A673 (cell line): ENCODE measurements around the gene HPN.

Experiments used
- EZH2 ChIP-seq: fragments of 200-600 bp; sonication (generic); IDR thresholded peaks from 2 replicates; pipeline ENCODE4 v1.6.1; 2017; ENCODE audit warnings: borderline replicate concordance, low read depth, mild to moderate bottlenecking, mixed read lengths, antibody characterized with exemption, low read length; ENCODE audit not compliant: poor library complexity, severe bottlenecking
- TF ChIP-seq, protein P1 (sequence below): fragments of 300-800, 200-600 bp; sonication (generic); conservative IDR thresholded peaks from 2 replicates; pipeline ENCODE4 v1.5.1; 2017; ENCODE audit warnings: low read depth, mild to moderate bottlenecking, antibody characterized with exemption, low read length, moderate library complexity, mixed read lengths

DNA sequence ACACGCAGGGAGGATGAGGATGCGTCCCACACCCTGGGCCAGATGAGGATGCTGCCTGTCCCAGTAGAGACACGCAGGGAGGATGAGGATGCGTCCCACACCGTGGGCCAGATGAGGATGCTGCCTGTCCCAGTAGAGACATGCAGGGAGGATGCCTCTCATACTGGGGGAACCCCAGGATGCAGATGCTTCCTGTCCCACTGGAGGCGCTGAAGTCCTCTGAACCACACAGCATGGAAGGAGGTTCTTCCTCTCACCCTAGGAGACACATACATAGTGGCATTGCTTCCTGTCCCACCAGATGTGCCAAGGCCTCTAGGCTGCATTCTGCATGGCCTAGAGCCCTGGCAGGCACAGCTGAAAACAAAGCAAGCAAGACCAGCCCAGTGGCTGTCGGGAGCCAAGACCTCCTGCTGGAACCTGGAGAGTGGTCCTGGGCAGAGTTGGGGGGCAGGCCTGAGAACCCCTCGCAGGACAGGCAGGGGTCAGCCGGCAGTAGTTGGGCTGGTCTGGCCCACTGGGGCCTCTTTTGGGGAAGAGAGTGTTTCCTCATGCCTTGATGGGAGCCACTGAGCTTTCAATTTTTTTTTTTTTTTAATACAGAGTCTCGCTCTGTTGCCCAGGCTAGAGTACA, 4.3 kb downstream of the HPN start:
- TF ChIP-seq, protein P1, sequence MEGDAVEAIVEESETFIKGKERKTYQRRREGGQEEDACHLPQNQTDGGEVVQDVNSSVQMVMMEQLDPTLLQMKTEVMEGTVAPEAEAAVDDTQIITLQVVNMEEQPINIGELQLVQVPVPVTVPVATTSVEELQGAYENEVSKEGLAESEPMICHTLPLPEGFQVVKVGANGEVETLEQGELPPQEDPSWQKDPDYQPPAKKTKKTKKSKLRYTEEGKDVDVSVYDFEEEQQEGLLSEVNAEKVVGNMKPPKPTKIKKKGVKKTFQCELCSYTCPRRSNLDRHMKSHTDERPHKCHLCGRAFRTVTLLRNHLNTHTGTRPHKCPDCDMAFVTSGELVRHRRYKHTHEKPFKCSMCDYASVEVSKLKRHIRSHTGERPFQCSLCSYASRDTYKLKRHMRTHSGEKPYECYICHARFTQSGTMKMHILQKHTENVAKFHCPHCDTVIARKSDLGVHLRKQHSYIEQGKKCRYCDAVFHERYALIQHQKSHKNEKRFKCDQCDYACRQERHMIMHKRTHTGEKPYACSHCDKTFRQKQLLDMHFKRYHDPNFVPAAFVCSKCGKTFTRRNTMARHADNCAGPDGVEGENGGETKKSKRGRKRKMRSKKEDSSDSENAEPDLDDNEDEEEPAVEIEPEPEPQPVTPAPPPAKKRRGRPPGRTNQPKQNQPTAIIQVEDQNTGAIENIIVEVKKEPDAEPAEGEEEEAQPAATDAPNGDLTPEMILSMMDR, result 0 out of 2 replicates have a peak, but pooled peaks have one; percentile 31
- TF ChIP-seq EZH2, result no peak
